ENCODE measurements around the gene UBE2O.
A peak's percentile ranks its signal among the peaks of the same experiment; 100 is the strongest.

Gene UBE2O

GRCh38 chr17:76442341-76443338 is 10.3 kb downstream of the UBE2O start:
- no peak for DNase-seq

GRCh38 chr17:76441686-76442340 is 11.1 kb downstream of the UBE2O start:
- no peak for DNase-seq

- no peak for DNase-seq
Observed at GRCh38 chr17:76440751-76441362, 12.1 kb downstream of the UBE2O start.

DNA sequence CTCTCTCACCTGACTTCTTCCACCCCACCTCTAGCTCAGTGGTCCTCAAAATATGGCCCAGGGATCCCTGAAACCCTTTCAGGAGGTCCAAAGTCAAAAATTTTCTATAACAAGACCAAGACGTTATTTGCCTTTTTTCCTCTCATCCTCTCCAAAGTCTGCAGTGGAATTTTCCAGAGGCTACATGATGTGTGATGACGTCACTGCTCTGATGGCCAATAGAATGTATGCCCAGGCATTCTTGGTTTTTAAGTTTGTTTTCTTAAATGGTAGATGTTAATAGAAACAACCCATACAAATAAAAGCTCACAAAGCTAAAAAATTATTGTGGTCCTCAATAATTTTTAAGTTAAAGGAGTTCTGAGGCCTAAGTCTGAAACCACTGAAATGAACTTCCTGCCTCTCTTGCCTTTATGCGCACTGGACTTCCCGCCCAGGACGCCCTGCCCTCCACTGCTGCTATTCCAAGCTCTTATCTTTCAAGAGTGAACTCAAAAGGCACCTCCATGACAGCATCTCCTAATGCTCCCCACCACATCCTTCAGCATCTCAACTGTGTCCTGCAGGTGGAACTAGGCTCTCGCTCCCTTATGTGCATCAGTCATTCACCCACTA is 13.5 kb downstream of the UBE2O start:
- DNase-seq, result no peak

DNA sequence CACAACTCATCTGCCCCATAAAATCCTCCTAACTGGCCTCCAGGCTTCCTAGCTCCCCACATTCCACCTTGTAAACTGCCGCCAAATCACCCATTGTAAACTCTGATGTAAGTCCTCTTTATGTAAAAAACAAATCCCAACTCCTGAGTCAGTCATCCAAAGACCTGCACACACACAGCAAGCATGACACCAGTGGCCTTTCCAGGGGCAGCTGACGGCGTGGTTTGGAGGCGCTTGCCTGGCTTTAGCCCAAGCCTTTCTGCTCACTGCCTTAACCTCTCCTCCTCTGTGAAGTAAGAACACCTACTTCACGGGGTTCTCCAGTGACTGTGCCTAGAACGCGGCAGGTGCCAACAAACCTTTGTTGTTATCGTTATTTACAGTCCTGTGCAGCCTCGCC is 14.0 kb downstream of the UBE2O start:
- no peak for DNase-seq

- DNase-seq, result no peak
Observed at GRCh38 chr17:76437467-76438402, 15.2 kb downstream of the UBE2O start.

GRCh38 chr17:76435751-76436150 is 17.2 kb downstream of the UBE2O start:
- DNase-seq, result no peak

DNA sequence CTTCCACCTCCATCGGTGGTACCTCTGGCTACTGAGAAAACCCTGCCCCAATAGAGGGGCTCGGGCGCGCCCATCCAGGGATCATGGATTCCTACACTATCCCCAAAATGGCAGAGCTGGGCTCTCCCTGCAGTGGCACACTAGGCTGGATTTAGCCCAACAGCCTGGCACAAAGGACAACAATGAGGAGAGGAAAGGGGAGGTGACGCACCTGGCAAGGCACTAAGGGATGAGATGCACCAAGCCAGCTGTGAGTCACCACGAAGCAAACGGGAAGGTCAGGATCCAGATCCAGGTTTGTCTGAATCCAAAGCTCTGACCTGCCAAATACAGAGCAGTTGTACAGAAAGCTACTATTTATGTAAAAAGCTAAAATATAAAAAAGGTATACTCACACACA is 18.1 kb downstream of the UBE2O start:
- DNase-seq, result no peak

GRCh38 chr17:76433693-76434092 is 19.3 kb downstream of the UBE2O start:
- DNase-seq, result no peak

GRCh38 chr17:76432712-76433336 is 20.1 kb downstream of the UBE2O start:
- no peak for DNase-seq

DNA sequence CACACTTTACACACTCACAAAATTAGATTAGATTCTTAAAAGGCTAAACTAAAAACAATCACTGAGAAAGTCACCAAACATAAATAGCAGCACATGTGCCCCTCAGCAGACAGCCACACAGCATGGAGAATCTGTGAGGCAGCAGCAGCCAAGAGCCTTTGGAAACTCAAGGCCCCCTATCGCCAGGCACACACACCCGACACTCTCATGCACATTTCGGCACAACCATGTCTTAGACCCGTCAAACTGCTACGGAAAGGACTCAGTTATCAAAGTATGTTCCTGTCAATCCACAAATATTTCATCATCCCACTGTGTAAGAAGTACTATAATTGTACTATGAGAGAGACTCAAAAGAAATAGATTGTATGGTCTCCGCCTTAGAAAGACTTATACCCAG is 20.9 kb downstream of the UBE2O start:
- DNase-seq, result no peak

DNA sequence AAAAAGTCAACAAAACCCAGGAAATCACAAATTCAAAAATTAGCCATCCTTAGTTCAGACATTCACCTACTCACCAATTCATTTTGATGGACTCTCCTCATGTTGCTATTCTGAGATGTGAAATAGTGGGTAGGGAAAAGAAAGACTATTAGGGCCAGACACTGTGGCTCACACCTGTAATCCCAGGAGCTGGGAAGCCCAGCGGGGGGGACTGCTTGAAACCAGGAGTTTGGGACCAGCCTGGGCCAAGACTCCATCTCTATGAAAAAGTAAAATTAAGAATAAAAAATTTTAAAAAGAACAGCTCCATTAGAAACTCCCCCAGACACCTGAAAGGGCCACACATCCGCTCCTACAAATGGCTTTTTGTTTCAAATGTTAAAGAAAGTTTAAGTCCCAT is 21.4 kb downstream of the UBE2O start:
- DNase-seq, result no peak

DNA sequence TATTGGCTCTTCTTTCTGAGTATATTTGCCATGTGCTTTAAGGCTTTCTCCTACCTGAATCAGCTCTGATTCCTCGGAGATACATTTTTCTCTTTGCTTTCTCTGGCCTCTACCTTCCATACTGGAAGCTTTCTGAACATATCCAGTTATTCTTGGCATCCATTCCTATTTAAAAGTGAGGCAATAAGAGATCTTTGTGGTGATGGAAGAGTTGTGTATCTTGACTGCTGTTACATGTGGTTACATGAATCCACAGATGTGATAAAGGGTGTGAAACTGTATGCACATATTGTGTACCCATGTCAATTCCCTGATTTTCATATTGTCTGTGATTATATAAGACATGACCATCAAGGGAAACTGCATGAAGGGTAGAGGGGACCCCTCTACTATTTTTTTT is 24.4 kb downstream of the UBE2O start:
- DNase-seq, result no peak

- DNase-seq, result peak in 2 of 56 donors; percentile 6 to 13
Observed at GRCh38 chr17:76427501-76428231, 25.3 kb downstream of the UBE2O start.

- DNase-seq, result no peak
Observed at GRCh38 chr17:76426853-76427252, 26.1 kb downstream of the UBE2O start.

- DNase-seq, result no peak
Observed at GRCh38 chr17:76422860-76423259, 30.1 kb downstream of the UBE2O start.

DNA sequence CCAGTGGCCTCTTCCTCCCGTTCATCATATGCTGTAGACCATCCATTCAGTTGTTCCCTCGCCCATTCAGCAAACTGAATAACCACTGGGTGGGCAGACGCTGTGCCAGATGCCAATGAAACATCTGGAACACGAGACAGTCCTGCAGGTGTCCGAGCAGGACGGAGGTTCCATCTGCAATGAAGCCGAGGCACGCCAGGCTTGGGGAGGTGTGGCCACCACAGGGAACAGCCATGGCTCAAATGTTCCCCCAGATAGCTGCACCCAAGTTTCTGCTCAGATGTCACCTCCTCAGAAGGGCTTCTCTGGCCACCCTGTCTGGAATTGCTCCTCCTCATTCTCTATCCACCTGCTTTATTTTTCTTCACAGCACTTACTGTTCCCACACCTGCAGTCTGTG is 30.5 kb downstream of the UBE2O start:
- no peak for DNase-seq

- peak in 1 of 56 donors; percentile 13 for DNase-seq
Observed at GRCh38 chr17:76421044-76421407, 31.9 kb downstream of the UBE2O start.

DNA sequence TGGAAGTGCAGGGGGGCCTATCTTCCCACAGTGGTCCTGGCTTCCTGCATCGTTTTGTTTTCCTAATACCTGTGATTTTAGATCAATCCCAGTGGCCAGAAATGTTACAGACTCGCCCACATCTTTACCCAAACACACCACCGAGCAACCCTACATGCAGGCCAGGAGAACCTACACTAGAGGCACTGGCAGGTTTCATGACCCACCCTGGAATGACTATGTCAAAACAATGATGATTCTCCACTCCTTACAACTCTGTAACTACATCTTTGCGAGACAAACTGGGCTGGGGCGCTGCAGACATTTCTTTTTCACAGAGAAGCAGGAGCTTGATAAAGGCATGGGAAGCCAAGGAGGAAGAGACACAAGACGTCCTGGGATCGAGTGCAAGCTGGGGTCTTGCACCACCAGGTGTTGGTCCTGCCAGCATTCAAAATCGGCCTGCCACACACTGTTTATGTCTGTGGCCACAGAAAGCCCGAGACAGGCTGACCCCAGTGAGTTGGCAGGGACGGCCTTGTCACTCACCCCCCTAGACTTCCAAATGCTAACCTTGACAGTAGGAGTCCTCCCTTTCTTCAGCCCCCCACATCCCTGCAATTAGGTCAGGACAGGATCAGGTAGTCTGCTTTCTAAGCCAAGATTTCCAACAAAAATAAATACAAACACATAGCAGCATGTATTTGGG is 32.5 kb downstream of the UBE2O start:
- no peak for DNase-seq
